IMR-90 (cell line): Measurements from ENCODE around the gene PGGHG. TPM values are rescaled to one million over a fixed set of nuclear protein-coding genes. Genes with fewer than 3 reads are reported as not detected.

Source experiments
- ATAC-seq: fragments of 200-7000 bp; cut with Tn5 transposase; 2 replicates; pipeline ENCODE4 v1.9.1; 2020; ENCODE audit warnings: low read depth, mild to moderate bottlenecking, moderate library complexity
- BruUV-seq: library from RNA; stranded (reverse); fragments of 400-500 nt; replicated peaks from 2 replicates; lab custom pipeline; 2021; lab: Mats Ljungman, UMichigan
- CTCF ChIA-PET: fragments of 300-600 bp; formaldehyde crosslinking; extraction: SDS; loops from one replicate; lab custom pipeline; 2021; ENCODE audit warnings: antibody characterized with exemption; lab: Yijun Ruan, JAX
- POLR2A ChIA-PET: fragments of 300-600 bp; sonication (Branson Sonifier 250); formaldehyde crosslinking; loops from one replicate; lab custom pipeline; 2022; ENCODE audit warnings: antibody characterized with exemption; ENCODE audit not compliant: unreplicated experiment; lab: Charles Lee
- DNase-seq: peaks from one replicate; pipeline ENCODE4 v3.0.0; 2013
- H2AFZ ChIP-seq: replicated peaks from 2 replicates; pipeline ENCODE3; 2013; ENCODE audit warnings: low read length, mild to moderate bottlenecking; ENCODE audit not compliant: poor library complexity
- H2AK5ac ChIP-seq: 2 replicates; pipeline ENCODE4 v1.6.1; 2013; ENCODE audit warnings: low read depth, low read length, inconsistent platforms
- H2AK9ac ChIP-seq: replicated peaks from 2 replicates; pipeline ENCODE3; 2013; ENCODE audit warnings: mild to moderate bottlenecking, low read depth, low read length, moderate library complexity; ENCODE audit not compliant: poor library complexity
- H2BK120ac ChIP-seq: 2 replicates; pipeline ENCODE4 v1.6.1; 2013; ENCODE audit warnings: low read depth, low read length, inconsistent platforms
- H2BK15ac ChIP-seq: 3 replicates; pipeline ENCODE4 v1.6.1; 2013; ENCODE audit warnings: low read depth, low read length, inconsistent platforms
- H2BK20ac ChIP-seq: 2 replicates; pipeline ENCODE4 v1.6.1; 2013; ENCODE audit warnings: low read depth, mild to moderate bottlenecking, inconsistent platforms, low read length, moderate library complexity
- H2BK5ac ChIP-seq: 2 replicates; pipeline ENCODE4 v1.6.1; 2013; ENCODE audit warnings: mild to moderate bottlenecking, low read depth, low read length, inconsistent platforms; ENCODE audit not compliant: poor library complexity, severe bottlenecking
- H3K14ac ChIP-seq: replicated peaks from 2 replicates; pipeline ENCODE4 v1.6.1; 2013; ENCODE audit warnings: low read depth, low read length, inconsistent platforms
- H3K18ac ChIP-seq: 2 replicates; pipeline ENCODE4 v1.6.1; 2013; ENCODE audit warnings: low read depth, low read length, control low read depth
- H3K23ac ChIP-seq: 2 replicates; pipeline ENCODE4 v1.6.1; 2013; ENCODE audit warnings: low read depth, low read length, inconsistent platforms
- H3K27ac ChIP-seq: 2 replicates; pipeline ENCODE4 v1.5.1; 2013; ENCODE audit warnings: mild to moderate bottlenecking, control low read depth, low read length; ENCODE audit not compliant: insufficient read depth
- H3K27me3 ChIP-seq: 2 replicates; pipeline ENCODE4 v1.6.1; 2013; ENCODE audit warnings: low read length; ENCODE audit not compliant: control insufficient read depth, insufficient read depth
- H3K36me3 ChIP-seq: 2 replicates; pipeline ENCODE4 v1.6.1; 2013; ENCODE audit warnings: low read length, mixed read lengths; ENCODE audit not compliant: control insufficient read depth, insufficient read depth
- H3K4ac ChIP-seq: 2 replicates; pipeline ENCODE4 v1.6.1; 2013; ENCODE audit warnings: low read depth, low read length, inconsistent platforms
- H3K4me1 ChIP-seq: 2 replicates; pipeline ENCODE4 v1.6.1; 2013; ENCODE audit warnings: low read length, mixed read lengths; ENCODE audit not compliant: control insufficient read depth, insufficient read depth
- H3K4me2 ChIP-seq: 2 replicates; pipeline ENCODE4 v1.6.1; 2013; ENCODE audit warnings: low read depth, mild to moderate bottlenecking, control low read depth, low read length, moderate library complexity
- H3K4me3 ChIP-seq: 2 replicates; pipeline ENCODE4 v1.5.1; 2013; ENCODE audit warnings: low read depth, mild to moderate bottlenecking, control low read depth, low read length, moderate library complexity; ENCODE audit not compliant: insufficient read depth
- H3K56ac ChIP-seq: 2 replicates; pipeline ENCODE4 v1.6.1; 2013; ENCODE audit warnings: low read length, inconsistent platforms; ENCODE audit not compliant: insufficient read depth; ENCODE audit errors: extremely low read depth
- H3K79me1 ChIP-seq, 2 experiments: 2 replicates each; pipeline ENCODE4 v1.6.1; 2013; ENCODE audit warnings: low read length in 2 of 2, inconsistent platforms in 1 of 2, low read depth in 1 of 2
- H3K9ac ChIP-seq: 2 replicates; pipeline ENCODE4 v1.6.1; 2013; ENCODE audit warnings: low read depth, low read length, control low read depth
- H3K9me1 ChIP-seq: 2 replicates; pipeline ENCODE4 v1.6.1; 2013; ENCODE audit warnings: low read length, inconsistent platforms; ENCODE audit not compliant: insufficient read depth
- H3K9me3 ChIP-seq: 2 replicates; pipeline ENCODE4 v1.6.1; 2013; ENCODE audit warnings: low read length; ENCODE audit not compliant: control insufficient read depth, insufficient read depth
- H4K20me1 ChIP-seq: 2 replicates; pipeline ENCODE4 v1.6.1; 2013; ENCODE audit warnings: low read length, inconsistent platforms; ENCODE audit not compliant: insufficient read depth
- H4K5ac ChIP-seq: 2 replicates; pipeline ENCODE4 v1.6.1; 2013; ENCODE audit warnings: mild to moderate bottlenecking, low read depth, low read length, control low read depth
- H4K8ac ChIP-seq, 2 experiments: 2 replicates each; pipeline ENCODE4 v1.6.1; 2013; ENCODE audit warnings: low read depth in 2 of 2, low read length in 2 of 2, control low read depth in 1 of 2, inconsistent platforms in 1 of 2
- H4K91ac ChIP-seq: 2 replicates; pipeline ENCODE4 v1.6.1; 2013; ENCODE audit warnings: low read depth, low read length, inconsistent platforms; ENCODE audit not compliant: insufficient read depth
- BHLHE40 ChIP-seq: fragments of 150-350 bp; IDR thresholded peaks from 2 replicates; pipeline ENCODE4 v1.6.1; 2016; ENCODE audit warnings: mild to moderate bottlenecking, low read depth, low read length
- CEBPB ChIP-seq: IDR thresholded peaks from 2 replicates; pipeline ENCODE4 v1.6.1; 2012; ENCODE audit warnings: low read depth, low read length, improper control_type of control experiment
- CHD1 ChIP-seq: IDR thresholded peaks from 2 replicates; pipeline ENCODE4 v1.6.1; 2012; ENCODE audit warnings: low read depth, low read length, improper control_type of control experiment
- FOS ChIP-seq: fragments of 150-350 bp; IDR thresholded peaks from 2 replicates; pipeline ENCODE4 v1.6.1; 2016; ENCODE audit warnings: low read depth, low read length
- MAFK ChIP-seq: IDR thresholded peaks from 2 replicates; pipeline ENCODE4 v1.6.1; 2012; ENCODE audit warnings: low read depth, low read length, improper control_type of control experiment
- MAZ ChIP-seq: IDR thresholded peaks from 2 replicates; pipeline ENCODE4 v1.6.1; 2012; ENCODE audit warnings: low read depth, mild to moderate bottlenecking, low read length, improper control_type of control experiment, moderate library complexity, borderline replicate concordance
- MXI1 ChIP-seq: IDR thresholded peaks from 2 replicates; pipeline ENCODE4 v1.6.1; 2012; ENCODE audit warnings: low read depth, mild to moderate bottlenecking, low read length, moderate library complexity, borderline replicate concordance
- NFE2L2 ChIP-seq: fragments of 150-350 bp; IDR thresholded peaks from 2 replicates; pipeline ENCODE4 v1.6.1; 2016; ENCODE audit warnings: low read depth, mild to moderate bottlenecking, low read length
- POLR2A ChIP-seq: IDR thresholded peaks from 2 replicates; pipeline ENCODE4 v1.6.1; 2012; ENCODE audit warnings: mild to moderate bottlenecking, low read depth, low read length
- RAD21 ChIP-seq: IDR thresholded peaks from 2 replicates; pipeline ENCODE4 v1.6.1; 2012; ENCODE audit warnings: low read length, improper control_type of control experiment
- RCOR1 ChIP-seq: IDR thresholded peaks from 2 replicates; pipeline ENCODE4 v1.6.1; 2012; ENCODE audit warnings: mild to moderate bottlenecking, low read length, improper control_type of control experiment; ENCODE audit not compliant: insufficient replicate concordance
- RFX5 ChIP-seq: IDR thresholded peaks from 2 replicates; pipeline ENCODE4 v1.8.0; 2012; ENCODE audit warnings: low read depth, mild to moderate bottlenecking, low read length, moderate library complexity
- SMC3 ChIP-seq: fragments of 150-350 bp; IDR thresholded peaks from 2 replicates; pipeline ENCODE4 v1.6.1; 2016; ENCODE audit warnings: low read depth, mild to moderate bottlenecking, antibody characterized with exemption, low read length, moderate library complexity
- WGBS, 2 experiments: methylation state at CpG; one replicate each; pipeline versions ENCODE4 v1.1.5 to v1.1.7; 2013; ENCODE audit warnings: missing lambda C conversion rate in 2 of 2; ENCODE audit not compliant: insufficient read length in 1 of 2; ENCODE audit errors: extremely low coverage in 2 of 2; 5-methylcytosine and 5-hydroxymethylcytosine counted together
- dilution Hi-C: fragments of 300-500 bp; cut with HindIII; formaldehyde crosslinking; loops from one replicate; pipeline ENCODE4 v1.14.3; 2018; ENCODE audit warnings: low sequenced_read_pairs; ENCODE audit not compliant: unreplicated experiment
- in situ Hi-C: fragments of 300-500 bp; cut with MboI; formaldehyde crosslinking; loops from 3 replicates; pipeline ENCODE4 v1.14.3; 2019; ENCODE audit warnings: low sequenced_read_pairs, inconsistent platforms, mixed read lengths
- intact Hi-C: fragments of 100-400 bp; cut with micrococcal nuclease; formaldehyde crosslinking; loops from 2 replicates; pipeline ENCODE4 v1.10.0; 2022
- polyA plus RNA-seq, 3 experiments: library from polyadenylated mRNA; depleted of rRNA; stranded (reverse); fragments of >200 nt; gene quantifications; 2 replicates each; pipeline ENCODE4 v1.2.3, GENCODE V29; 2012; ENCODE audit warnings: low replicate concordance in 1 of 3
- total RNA-seq: library from RNA; depleted of rRNA; stranded (reverse); fragments of >200 nt; gene quantifications from 2 replicates; pipeline ENCODE4 v1.2.3, GENCODE V29; 2012
- TF ChIP-seq, protein P1 (sequence below): conservative IDR thresholded peaks from 2 replicates; pipeline ENCODE4 v1.5.1; 2012; ENCODE audit warnings: mild to moderate bottlenecking, low read depth, low read length, improper control_type of control experiment
- TF ChIP-seq, protein P2 (sequence below): fragments of 150-350 bp; IDR thresholded peaks from 2 replicates; pipeline ENCODE4 v1.6.1; 2016; ENCODE audit warnings: low read depth, mild to moderate bottlenecking, low read length, moderate library complexity, borderline replicate concordance

PGGHG gene
- total and polyA plus RNA-seq, 2 of the 4 experiments (the other 2 are of a cell fraction), result 1.8 to 17.0 TPM

DNA sequence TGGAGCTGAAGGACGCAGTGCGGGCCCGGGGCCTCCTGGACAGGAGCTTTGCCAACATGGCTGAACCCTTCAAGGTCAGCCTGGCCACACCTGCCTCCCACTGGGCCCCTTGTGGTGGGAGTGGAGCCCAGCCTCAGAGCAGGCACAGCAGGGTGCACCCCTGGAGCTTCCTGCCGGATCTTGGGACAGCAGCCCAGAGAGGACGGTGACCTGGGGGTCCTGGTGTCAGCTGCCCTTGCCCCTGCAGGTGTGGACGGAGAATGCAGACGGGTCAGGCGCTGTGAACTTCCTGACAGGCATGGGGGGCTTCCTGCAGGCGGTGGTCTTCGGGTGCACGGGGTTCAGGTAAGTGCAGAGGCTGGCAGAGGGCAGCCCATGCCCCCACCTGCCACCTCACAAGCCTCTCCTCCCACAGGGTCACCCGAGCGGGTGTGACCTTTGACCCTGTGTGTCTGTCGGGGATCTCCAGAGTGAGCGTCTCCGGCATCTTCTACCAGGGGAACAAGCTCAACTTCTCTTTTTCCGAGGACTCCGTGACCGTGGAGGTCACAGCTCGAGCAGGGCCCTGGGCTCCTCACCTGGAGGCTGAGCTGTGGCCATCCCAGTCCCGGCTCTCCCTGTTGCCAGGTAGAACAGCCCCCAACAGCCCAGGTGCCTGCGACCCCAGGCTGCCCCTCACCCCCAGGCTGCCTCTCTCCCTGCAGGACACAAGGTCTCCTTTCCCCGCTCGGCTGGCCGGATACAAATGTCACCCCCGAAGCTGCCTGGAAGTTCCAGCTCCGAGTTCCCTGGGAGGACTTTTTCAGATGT, 5.1 kb downstream of the PGGHG start (continued):
- TF ChIP-seq MAZ, result no peak

- Histone ChIP-seq H3K79me1 (peaks cover 0 to 2% of the 10 kb centered on the region in 2 experiments; a peak in 3 of 4 replicates), H3K4ac (no peak overlapping the region), H2AK9ac (no peak overlapping the region), H4K20me1 (no peaks in the 10 kb centered on the region), H3K27me3 (no peaks in the 10 kb centered on the region; the same call in 1 of the 2 replicates), H3K9ac (no peak overlapping the region), H4K5ac (no peak overlapping the region), H3K4me3 (no peak overlapping the region), H3K4me2 (no peak overlapping the region), H3K56ac (no peak overlapping the region), H4K91ac (no peak overlapping the region), H3K36me3 (peaks cover 19% of the 10 kb centered on the region), H2BK5ac (no peak overlapping the region), H3K27ac (no peak overlapping the region), H3K23ac (no peak overlapping the region), H3K18ac (no peak overlapping the region), H2BK20ac (no peak overlapping the region), H2BK15ac (no peak overlapping the region), H3K9me1 (no peaks in the 10 kb centered on the region), H4K8ac (no peak overlapping the region), H3K4me1 (peaks cover under 1% of the 10 kb centered on the region; the same call in 1 of the 2 replicates), H2AK5ac (no peak overlapping the region), H3K14ac (no peak overlapping the region), H2BK120ac (no peak overlapping the region), H3K9me3 (no peaks in the 10 kb centered on the region), H2AFZ (no peak overlapping the region)
- DNase-seq (no peak), ATAC-seq (no peak)
- 90% methylated on average over 10 of the region's 16 CpGs; no CpG with 5 or more reads in 1 of the 2 experiments for WGBS, 2 experiments
- ChIA-PET POLR2A (no interaction called here), CTCF (no interaction called here)
- in situ Hi-C loops, result no loop called here
- intact Hi-C loops, result no loop called here
- dilution Hi-C loops, result no loop called here
- BruUV-seq, result no TSS peak
- TF ChIP-seq POLR2A (no peak), FOS (no peak), BHLHE40 (no peak), MAZ (no peak), RCOR1 (no peak), CHD1 (no peak), MXI1 (no peak), RFX5 (no peak), CEBPB (no peak), NFE2L2 (no peak), RAD21 (no peak), MAFK (no peak), SMC3 (no peak)
- TF ChIP-seq, protein P1, sequence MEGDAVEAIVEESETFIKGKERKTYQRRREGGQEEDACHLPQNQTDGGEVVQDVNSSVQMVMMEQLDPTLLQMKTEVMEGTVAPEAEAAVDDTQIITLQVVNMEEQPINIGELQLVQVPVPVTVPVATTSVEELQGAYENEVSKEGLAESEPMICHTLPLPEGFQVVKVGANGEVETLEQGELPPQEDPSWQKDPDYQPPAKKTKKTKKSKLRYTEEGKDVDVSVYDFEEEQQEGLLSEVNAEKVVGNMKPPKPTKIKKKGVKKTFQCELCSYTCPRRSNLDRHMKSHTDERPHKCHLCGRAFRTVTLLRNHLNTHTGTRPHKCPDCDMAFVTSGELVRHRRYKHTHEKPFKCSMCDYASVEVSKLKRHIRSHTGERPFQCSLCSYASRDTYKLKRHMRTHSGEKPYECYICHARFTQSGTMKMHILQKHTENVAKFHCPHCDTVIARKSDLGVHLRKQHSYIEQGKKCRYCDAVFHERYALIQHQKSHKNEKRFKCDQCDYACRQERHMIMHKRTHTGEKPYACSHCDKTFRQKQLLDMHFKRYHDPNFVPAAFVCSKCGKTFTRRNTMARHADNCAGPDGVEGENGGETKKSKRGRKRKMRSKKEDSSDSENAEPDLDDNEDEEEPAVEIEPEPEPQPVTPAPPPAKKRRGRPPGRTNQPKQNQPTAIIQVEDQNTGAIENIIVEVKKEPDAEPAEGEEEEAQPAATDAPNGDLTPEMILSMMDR, result no peak
- TF ChIP-seq, protein P2, sequence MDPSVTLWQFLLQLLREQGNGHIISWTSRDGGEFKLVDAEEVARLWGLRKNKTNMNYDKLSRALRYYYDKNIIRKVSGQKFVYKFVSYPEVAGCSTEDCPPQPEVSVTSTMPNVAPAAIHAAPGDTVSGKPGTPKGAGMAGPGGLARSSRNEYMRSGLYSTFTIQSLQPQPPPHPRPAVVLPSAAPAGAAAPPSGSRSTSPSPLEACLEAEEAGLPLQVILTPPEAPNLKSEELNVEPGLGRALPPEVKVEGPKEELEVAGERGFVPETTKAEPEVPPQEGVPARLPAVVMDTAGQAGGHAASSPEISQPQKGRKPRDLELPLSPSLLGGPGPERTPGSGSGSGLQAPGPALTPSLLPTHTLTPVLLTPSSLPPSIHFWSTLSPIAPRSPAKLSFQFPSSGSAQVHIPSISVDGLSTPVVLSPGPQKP, result no peak
These were observed 5.9 kb downstream of the PGGHG start for GRCh38 chr11:294780-295179.
